ENCODE results near the gene CACNA1B.

GRCh38 chr9:137989156-137989555 is 111.6 kb downstream of the CACNA1B start:
- no peak for TF ChIP-seq CTCF (IDR thresholded peaks at IDR 0.05)
- TF ChIP-seq POLR2A (IDR thresholded peaks at IDR 0.05): no peak
